ENCODE measurements around the gene ZNF155.

Gene ZNF155

DNA sequence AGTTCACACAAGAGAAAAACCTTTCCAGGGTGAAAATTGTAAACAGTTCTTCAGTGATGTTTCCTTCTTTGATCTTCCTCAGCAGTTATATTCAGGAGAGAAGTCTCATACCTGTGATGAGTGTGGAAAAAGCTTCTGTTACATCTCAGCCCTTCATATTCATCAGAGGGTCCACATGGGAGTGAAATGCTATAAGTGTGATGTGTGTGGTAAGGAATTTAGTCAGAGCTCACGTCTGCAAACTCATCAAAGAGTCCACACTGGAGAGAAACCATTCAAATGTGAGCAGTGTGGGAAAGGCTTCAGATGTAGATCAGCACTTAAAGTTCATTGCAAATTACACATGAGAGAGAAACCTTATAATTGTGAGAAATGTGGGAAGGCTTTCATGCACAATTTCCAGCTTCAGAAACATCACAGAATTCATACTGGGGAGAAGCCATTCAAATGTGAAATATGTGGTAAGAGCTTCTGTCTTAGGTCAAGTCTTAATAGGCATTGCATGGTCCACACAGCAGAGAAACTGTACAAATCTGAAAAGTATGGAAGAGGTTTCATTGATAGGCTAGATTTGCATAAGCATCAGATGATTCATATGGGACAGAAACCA is 48.1 kb downstream of the ZNF155 start:
- TF ChIP-seq, protein P1, sequence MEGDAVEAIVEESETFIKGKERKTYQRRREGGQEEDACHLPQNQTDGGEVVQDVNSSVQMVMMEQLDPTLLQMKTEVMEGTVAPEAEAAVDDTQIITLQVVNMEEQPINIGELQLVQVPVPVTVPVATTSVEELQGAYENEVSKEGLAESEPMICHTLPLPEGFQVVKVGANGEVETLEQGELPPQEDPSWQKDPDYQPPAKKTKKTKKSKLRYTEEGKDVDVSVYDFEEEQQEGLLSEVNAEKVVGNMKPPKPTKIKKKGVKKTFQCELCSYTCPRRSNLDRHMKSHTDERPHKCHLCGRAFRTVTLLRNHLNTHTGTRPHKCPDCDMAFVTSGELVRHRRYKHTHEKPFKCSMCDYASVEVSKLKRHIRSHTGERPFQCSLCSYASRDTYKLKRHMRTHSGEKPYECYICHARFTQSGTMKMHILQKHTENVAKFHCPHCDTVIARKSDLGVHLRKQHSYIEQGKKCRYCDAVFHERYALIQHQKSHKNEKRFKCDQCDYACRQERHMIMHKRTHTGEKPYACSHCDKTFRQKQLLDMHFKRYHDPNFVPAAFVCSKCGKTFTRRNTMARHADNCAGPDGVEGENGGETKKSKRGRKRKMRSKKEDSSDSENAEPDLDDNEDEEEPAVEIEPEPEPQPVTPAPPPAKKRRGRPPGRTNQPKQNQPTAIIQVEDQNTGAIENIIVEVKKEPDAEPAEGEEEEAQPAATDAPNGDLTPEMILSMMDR (IDR thresholded peaks at IDR 0.05; ENCODE audit: borderline replicate concordance, insufficient read depth, low read depth, low read length), result no peak
- no peak overlapping the region for H3K4me3 ChIP-seq (ENCODE audit: low read depth, low read length)

DNA sequence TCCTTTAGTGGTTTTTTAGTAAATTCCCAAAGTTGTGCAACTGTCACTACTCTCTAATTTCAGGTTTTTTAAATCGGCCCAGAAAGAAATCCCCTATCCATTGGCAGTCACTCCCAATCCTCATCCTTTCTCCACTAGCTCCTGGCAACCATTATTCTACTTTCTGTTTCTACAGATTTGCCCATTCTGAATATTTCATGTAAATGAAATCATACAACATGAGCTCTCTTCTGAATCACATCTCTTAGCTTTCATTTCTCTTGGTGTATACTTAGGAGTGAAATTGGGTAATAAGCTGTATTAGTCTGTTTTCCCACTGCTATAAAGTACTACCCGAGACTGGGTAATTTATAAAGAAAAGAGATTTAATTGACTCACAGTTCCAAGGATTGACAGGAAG is 58.2 kb downstream of the ZNF155 start:
- no peak overlapping the region for H3K4me3 ChIP-seq (ENCODE audit: low read depth, low read length)
- TF ChIP-seq, protein P1 (IDR thresholded peaks at IDR 0.05; ENCODE audit: borderline replicate concordance, insufficient read depth, low read depth, low read length), result no peak

Data from GM12875 (cell line).